HS-5 (cell line): ENCODE measurements around the gene FSD1.

ENCODE experiments used
- DNase-seq: peaks from one replicate; pipeline ENCODE4 v3.0.0-alpha.2; 2012; ENCODE audit warnings: low read depth

FSD1 gene

DNA sequence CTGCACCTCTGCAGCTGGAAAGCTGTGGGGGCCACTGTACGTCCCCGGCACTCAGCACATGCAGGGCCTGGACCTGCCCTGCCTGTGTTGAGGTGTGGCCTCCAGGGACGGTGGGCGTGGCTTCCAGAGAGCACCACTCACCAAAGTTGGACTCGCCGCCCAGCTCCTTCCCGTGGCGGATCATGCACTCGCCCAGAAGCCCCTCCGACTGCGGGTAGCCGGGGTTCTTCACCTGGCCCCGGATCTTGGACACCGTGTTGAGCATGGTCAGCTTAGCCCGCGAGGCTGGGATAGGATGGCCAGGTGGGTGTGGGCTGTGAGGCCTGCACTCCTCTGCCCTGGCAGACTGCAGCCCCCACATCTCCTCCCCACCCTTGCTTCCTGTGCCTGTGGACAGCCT, 60.9 kb downstream of the FSD1 start:
- no peak for DNase-seq

DNA sequence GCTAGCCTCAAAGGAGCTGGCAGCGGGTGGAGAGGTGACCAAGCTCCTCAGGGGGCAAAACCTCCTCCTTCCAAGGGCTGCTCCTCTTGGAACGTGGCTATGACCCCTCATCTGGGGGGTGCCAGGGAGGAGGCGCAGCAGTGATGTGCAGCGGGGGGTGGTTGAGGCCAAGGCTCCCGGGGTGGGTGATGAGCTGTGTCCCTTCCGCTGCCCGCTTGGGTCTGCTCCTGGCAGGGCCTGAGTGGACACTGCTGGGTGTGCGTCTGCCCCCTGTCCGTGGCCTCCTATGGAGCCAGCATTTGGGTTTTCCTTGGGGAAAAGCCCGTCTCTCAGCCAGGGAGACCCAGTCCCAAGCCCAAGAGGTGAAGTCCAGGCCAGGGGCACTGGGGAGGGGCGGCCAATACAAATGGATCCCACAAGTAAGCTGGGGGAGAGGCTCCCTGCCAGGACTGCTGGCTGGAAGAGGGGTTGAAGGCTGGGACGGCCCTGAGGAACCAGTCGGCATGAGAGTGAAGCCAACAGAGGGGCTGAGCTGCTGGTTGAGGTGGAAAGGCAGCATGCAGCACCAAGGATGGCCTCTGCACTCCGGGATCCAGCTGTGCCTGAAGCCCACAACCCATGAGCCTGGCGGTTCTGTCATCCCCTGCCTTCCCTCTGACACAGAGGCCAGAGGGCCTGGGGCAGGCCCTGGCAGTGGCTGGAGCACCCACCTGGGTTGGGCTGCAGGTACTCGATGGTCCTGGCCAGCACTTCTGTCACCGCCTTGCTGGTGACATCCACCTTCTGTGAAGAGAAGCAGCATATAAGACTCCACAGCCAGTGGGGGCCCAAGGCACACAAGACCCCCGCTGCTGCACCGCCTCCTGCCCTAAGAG, 61.6 kb downstream of the FSD1 start:
- DNase-seq, result no peak

GRCh38 chr19:4366666-4367335, 62.4 kb downstream of the FSD1 start:
- DNase-seq, result no peak

GRCh38 chr19:4367336-4367723, 62.9 kb downstream of the FSD1 start:
- no peak for DNase-seq

- DNase-seq, result no peak
Measured at GRCh38 chr19:4367781-4368127, 63.4 kb downstream of the FSD1 start.

GRCh38 chr19:4368128-4368820, 63.9 kb downstream of the FSD1 start:
- no peak for DNase-seq

GRCh38 chr19:4369109-4369887, 64.9 kb downstream of the FSD1 start:
- DNase-seq, result no peak

DNA sequence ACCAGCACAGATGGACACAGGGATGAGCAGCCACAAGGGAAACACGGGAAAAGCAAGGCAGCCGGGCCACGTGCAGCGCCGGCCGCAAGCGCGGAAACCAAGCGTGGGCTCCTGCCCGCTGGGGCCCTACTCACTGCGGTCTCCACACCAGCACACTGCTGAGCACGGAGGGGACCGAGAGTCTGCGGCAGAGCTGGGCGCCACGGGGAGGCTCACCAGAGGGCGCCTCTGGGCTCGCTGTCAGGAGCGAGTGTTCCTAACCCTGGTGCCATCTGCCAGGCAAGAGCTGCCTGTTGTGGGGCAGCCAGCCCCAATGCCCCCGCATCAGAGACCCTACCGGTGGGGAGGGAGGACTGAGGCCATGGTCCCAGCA, 65.5 kb downstream of the FSD1 start:
- no peak for DNase-seq

DNA sequence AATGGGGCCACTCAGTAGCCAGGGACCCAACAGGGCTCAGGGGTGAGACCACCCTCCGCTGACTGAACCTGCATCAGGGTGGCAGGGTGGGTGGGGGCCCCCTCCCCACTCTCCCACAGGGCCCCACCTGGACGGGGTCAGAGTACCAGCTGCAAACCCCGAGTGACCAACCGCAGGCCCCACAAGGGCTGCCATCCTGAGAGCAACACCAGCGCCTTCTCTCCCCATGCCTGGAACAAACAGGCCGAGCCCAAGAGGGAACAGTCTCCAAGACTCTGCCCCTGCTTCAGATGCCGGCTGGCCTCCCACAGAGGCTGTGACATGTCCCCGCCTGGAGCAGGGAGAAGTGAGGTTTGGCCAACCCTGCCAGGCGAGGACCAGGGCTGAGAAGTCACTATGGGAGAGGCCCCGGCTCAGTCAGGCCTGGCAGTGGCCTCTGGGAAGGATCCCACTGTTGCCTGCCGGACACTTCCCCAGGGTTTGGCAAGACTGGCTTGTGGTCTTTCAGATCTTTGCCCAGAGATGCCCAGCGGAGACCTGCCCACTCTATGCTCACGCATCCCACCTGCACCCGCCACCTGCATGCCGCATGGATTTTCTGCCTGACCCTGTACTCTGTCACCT, 66.1 kb downstream of the FSD1 start:
- no peak for DNase-seq

GRCh38 chr19:4371247-4372164, 67.1 kb downstream of the FSD1 start:
- no peak for DNase-seq

DNA sequence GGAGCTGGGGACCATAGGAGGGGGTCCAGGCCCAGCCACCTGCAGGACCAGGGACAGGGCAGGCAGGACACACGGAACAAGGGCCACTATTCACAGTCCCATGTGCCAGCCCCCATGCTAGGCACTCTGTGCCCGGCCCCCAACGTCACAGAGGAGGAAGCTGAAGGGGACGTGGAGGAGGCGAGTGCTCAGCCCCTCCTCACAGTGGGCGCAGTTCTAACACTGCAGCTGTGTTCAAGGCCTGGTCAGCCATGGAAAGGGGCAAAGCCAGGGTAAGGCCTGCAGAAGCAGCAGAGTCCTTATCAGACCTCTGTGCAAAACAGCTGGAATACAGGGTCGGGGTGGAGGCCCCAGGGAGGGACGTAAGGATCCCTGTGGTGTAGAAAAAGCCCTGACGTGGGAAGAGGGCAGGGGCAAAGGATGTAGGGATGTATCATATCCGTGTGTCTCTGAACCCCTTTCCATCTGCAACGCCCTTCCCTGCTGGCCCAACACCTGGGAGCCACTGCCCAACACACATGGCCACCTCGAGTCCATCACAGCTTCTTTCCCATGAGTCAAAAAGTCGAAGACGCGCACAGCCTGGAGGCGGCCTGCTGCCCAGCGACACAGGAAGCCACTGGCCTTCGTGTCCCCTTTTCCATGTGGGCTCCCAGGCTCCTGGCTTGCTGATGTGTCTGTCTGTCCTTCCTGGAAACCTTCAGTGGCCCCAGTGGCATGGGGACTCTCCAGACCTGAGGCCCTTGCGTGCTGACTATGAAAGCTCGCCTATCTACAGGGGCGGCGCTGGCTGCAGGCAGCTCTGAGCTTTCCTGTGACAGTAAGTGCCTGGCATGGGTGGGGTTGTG, 68.0 kb downstream of the FSD1 start:
- no peak for DNase-seq

DNA sequence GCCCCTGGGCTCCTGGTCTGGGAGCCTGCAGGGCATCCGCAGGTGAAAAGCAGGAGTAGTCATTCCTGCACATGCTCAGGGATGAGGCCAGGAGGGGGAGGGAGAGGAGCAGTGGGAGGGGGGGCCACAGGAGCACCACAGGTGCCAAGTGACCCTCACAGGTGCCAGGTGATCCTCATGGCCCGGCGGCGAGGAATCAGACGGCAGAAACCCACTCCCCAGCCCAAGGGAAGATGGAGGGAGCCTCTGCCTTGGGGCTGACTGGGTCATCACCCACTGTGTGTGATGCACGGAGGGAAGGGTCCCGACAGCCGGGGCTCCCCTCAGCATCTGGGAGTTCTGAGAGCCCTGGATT, 68.6 kb downstream of the FSD1 start:
- no peak for DNase-seq
